ENCODE results near the gene CRISPLD2. TPM values are rescaled to one million over a fixed set of nuclear protein-coding genes. Genes with fewer than 3 reads are reported as not detected.

The CRISPLD2 gene
- polyA plus RNA-seq, 1 experiment, result 103 TPM

DNA sequence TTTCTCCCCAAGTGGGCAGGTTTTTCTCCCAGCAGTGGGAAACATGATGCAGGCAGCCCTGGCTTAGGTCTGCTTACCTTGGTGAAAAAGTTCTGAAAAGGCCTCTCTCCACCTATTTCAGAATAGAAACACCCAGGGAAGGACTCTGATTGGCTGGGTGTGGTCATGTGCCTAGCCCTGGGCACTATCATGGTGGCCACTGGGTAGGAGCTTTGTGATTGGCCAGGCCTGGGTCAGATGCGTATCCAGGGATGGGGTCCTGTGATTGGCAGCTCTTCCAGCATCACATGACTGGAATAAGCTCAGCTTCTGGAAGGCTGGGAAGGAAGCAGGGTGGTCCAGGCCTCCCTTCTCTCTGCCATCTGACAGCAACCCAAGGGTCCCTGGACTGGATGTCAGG is 138.0 kb downstream of the CRISPLD2 start:
- Histone ChIP-seq H3K27ac (ENCODE audit: low read depth, low read length) (no peak overlapping the region), H3K27me3 (ENCODE audit: control insufficient read depth, insufficient read depth, low read length) (peaks cover 2% of the 10 kb centered on the region), H3K9me3 (ENCODE audit: control insufficient read depth, insufficient read depth, low read length) (no peaks in the 10 kb centered on the region; the same call in 1 of the 2 replicates), H3K4me3 (ENCODE audit: low read depth, low read length) (no peak overlapping the region)
- ChIA-PET POLR2A (interaction anchor here (0.5 kb wide), 1 partner anchor 326 kb away, joined by 3 read pairs; no protein-coding TSS in a partner anchor), CTCF (interaction anchor here (1.4 kb wide), 1 partner anchor 204 kb away, joined by 8 read pairs; no protein-coding TSS in a partner anchor)
- TF ChIP-seq, protein P1, sequence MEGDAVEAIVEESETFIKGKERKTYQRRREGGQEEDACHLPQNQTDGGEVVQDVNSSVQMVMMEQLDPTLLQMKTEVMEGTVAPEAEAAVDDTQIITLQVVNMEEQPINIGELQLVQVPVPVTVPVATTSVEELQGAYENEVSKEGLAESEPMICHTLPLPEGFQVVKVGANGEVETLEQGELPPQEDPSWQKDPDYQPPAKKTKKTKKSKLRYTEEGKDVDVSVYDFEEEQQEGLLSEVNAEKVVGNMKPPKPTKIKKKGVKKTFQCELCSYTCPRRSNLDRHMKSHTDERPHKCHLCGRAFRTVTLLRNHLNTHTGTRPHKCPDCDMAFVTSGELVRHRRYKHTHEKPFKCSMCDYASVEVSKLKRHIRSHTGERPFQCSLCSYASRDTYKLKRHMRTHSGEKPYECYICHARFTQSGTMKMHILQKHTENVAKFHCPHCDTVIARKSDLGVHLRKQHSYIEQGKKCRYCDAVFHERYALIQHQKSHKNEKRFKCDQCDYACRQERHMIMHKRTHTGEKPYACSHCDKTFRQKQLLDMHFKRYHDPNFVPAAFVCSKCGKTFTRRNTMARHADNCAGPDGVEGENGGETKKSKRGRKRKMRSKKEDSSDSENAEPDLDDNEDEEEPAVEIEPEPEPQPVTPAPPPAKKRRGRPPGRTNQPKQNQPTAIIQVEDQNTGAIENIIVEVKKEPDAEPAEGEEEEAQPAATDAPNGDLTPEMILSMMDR (IDR thresholded peaks at IDR 0.05; ENCODE audit: low read depth, low read length), result no peak
- DNase-seq (ENCODE audit: low read depth, low spot score), result no peak

Other genes with a start within 250 kb of the CRISPLD2 start
- gene COTL1, start 201.9 kb upstream of the CRISPLD2 start, polyA plus RNA-seq (2011; rRNA removed), result 153 and 197 TPM in 2 replicates
- 32.6 and 38.3 TPM in 2 replicates for gene KLHL36, start 171.5 kb upstream of the CRISPLD2 start, polyA plus RNA-seq (2011; rRNA removed)
- 54.9 and 79.3 TPM in 2 replicates for gene USP10, start 120.0 kb upstream of the CRISPLD2 start, polyA plus RNA-seq (2011; rRNA removed)
- gene ZDHHC7, start 191.6 kb downstream of the CRISPLD2 start, polyA plus RNA-seq (2011; rRNA removed), result 136 and 150 TPM in 2 replicates
- 10.0 and 10.1 TPM in 2 replicates for gene KIAA0513, start 207.8 kb downstream of the CRISPLD2 start, polyA plus RNA-seq (2011; rRNA removed)

Data from AG04450 (cell line).